Neutrophil (primary cell): ENCODE results near the gene NOC2L.
A peak's percentile ranks its signal among the peaks of the same experiment; 100 is the strongest.

Experiments used
- H3K27ac ChIP-seq: fragments of 200-600 bp; sonication (generic); 2 replicates; pipeline ENCODE4 v1.5.1; 2016; ENCODE audit warnings: mild to moderate bottlenecking, moderate library complexity
- H3K27me3 ChIP-seq: fragments of 200-600 bp; sonication (generic); 2 replicates; pipeline ENCODE4 v1.6.0; 2016; ENCODE audit warnings: mild to moderate bottlenecking
- H3K36me3 ChIP-seq: fragments of 200-600 bp; sonication (generic); 2 replicates; pipeline ENCODE4 v1.5.1; 2017
- H3K4me1 ChIP-seq, 2 experiments: fragments of 200-600 bp in 1 of 2; sonication (generic) in 1 of 2; 1 replicate in 1 of 2; 2 replicates in 1 of 2; pipeline versions ENCODE4 v1.5.1 to v1.6.1; 2013 to 2016; ENCODE audit warnings: low read depth in 1 of 2, low read length in 1 of 2, mild to moderate bottlenecking in 1 of 2, moderate library complexity in 1 of 2; ENCODE audit not compliant: control insufficient read depth in 1 of 2, insufficient read depth in 1 of 2
- H3K4me3 ChIP-seq, 2 experiments: fragments of 200-600 bp in 1 of 2; sonication (generic) in 1 of 2; 1 replicate in 1 of 2; 2 replicates in 1 of 2; pipeline ENCODE4 v1.5.1; 2013 to 2016; ENCODE audit warnings: low read depth in 1 of 2, low read length in 1 of 2, mild to moderate bottlenecking in 1 of 2, moderate library complexity in 1 of 2
- H3K9me3 ChIP-seq: fragments of 200-600 bp; sonication (generic); 2 replicates; pipeline ENCODE4 v1.5.1; 2016
- TF ChIP-seq, protein P1 (sequence below): fragments of 200-600 bp; sonication (generic); IDR thresholded peaks from 2 replicates; pipeline ENCODE4 v1.5.1; 2016; ENCODE audit warnings: antibody characterized with exemption

Gene NOC2L

DNA sequence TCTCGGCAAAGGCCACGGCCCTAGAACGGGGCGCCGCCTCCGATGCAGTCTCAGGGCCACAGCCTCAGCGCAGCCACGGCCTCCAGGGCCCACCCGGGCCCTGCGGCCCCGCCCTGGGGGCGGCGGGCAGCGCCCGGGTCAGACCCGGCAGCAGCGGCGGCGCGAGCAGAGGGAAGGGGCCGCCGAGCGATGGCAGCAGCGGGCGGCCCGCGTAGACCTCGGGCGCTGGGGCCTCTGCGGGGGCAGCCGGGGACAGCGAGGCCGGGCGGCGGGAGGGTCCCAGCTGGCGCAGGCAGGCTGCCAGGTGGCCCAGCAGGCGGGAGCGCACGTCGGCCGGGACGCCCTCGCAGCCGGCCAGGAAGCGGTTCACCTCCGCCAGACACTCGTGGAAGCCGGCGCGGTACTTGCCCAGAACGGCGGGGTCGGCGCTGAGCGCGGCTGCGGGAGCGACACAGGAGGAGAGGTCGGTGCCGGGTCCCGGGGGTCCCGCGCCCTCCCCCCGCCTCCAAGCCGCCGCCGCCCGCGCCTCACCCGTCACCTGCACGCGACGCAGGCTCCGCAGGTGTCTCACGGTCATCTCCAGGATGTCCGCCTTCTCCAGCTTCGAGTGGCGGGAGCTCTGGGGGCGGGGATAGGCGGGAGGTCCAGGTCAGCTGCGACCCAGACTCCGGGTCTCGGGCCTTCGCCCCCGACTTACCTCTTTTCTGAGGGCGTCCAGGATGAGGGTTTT lies 40.1 kb upstream of the NOC2L start:
- H3K36me3 ChIP-seq = no peaks in the 10 kb centered on the region
- no peaks in the 10 kb centered on the region for H3K9me3 ChIP-seq
- peak overlapping the region in 1 of 2 experiments; percentile 29 for H3K4me3 ChIP-seq
- TF ChIP-seq, protein P1, sequence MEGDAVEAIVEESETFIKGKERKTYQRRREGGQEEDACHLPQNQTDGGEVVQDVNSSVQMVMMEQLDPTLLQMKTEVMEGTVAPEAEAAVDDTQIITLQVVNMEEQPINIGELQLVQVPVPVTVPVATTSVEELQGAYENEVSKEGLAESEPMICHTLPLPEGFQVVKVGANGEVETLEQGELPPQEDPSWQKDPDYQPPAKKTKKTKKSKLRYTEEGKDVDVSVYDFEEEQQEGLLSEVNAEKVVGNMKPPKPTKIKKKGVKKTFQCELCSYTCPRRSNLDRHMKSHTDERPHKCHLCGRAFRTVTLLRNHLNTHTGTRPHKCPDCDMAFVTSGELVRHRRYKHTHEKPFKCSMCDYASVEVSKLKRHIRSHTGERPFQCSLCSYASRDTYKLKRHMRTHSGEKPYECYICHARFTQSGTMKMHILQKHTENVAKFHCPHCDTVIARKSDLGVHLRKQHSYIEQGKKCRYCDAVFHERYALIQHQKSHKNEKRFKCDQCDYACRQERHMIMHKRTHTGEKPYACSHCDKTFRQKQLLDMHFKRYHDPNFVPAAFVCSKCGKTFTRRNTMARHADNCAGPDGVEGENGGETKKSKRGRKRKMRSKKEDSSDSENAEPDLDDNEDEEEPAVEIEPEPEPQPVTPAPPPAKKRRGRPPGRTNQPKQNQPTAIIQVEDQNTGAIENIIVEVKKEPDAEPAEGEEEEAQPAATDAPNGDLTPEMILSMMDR = no peak
- H3K27ac ChIP-seq = no peak overlapping the region
- H3K27me3 ChIP-seq = peaks cover 100% of the 10 kb centered on the region
- peaks cover 23 to 39% of the 10 kb centered on the region in 2 experiments for H3K4me1 ChIP-seq

DNA sequence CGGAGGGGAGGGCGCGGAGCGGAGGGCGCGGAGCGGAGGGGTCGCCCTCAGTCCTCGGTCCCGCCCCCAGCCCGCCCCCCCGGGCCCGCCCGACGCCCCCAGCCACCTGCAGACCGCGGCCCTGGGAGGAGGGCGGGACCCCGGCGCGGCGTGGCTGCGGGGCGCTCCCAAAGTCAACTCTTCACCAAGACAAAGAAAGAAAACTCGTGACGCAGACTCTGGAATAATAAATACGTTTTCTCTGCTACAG lies 39.6 kb upstream of the NOC2L start:
- peaks cover 100% of the 10 kb centered on the region for H3K27me3 ChIP-seq
- no peaks in the 10 kb centered on the region for H3K9me3 ChIP-seq
- H3K27ac ChIP-seq = no peak overlapping the region
- H3K36me3 ChIP-seq = no peaks in the 10 kb centered on the region
- TF ChIP-seq, protein P1 = no peak
- H3K4me1 ChIP-seq = peaks cover 23 to 39% of the 10 kb centered on the region in 2 experiments
- no peak overlapping the region for H3K4me3 ChIP-seq

DNA sequence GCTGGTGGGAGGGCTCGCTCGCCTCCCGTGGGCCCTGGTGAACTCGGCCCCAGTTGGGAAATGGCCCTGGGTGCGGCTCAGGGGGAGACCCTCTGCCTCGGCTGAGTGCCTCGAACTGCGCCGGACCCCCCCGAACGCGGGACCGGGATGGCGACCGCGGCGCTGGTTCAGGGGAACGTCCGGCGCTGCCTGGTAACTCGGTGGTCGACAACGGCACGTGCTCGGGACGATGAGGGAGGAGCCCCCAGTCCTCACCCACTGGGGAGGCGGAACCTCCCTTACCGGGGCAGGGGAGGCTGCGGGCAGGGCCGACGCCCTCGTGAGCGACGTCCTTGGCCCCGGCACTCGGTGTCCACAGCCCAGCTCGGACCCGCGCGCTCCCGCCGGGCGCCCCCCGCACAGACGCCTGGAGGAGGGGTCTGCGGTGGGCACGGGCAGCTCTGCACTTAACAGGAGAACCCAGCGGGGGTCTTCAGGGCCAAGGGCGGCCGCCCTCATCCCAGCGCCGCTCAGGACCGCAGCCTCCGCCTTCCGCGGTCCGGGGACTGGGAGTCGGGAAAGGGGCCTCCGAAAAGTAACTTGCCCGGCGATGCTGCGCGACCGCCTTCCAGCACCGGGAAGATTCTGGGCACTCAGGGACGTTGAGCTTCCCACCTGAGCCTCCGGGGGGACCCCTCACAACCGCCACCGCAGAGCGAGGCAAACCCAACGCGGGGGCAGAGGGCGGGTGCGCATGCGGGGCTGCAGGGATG lies 39.1 kb upstream of the NOC2L start:
- H3K4me1 ChIP-seq = peaks cover 23 to 39% of the 10 kb centered on the region in 2 experiments
- no peak overlapping the region for H3K4me3 ChIP-seq
- no peaks in the 10 kb centered on the region for H3K36me3 ChIP-seq
- H3K9me3 ChIP-seq = no peaks in the 10 kb centered on the region
- no peak overlapping the region for H3K27ac ChIP-seq
- peaks cover 100% of the 10 kb centered on the region for H3K27me3 ChIP-seq
- TF ChIP-seq, protein P1 = no peak

DNA sequence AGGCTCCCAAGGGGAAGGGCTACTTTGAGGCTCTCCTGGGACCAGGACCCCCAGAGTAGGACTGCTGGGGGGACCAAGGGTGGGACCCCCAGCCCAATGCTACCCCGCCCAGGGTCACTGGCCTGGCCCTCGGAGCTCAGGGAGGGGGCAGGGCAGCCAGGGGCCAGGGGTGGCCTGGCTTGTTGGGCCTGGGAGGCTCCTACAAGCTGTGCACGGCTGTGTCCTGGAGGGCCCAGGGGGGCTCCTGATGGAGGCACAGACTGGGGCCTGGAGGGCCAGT lies 38.6 kb upstream of the NOC2L start:
- Histone ChIP-seq H3K27ac (no peak overlapping the region), H3K4me3 (no peak overlapping the region), H3K27me3 (peaks cover 99% of the 10 kb centered on the region), H3K9me3 (no peaks in the 10 kb centered on the region), H3K36me3 (no peaks in the 10 kb centered on the region), H3K4me1 (peaks cover 23 to 39% of the 10 kb centered on the region in 2 experiments)
- TF ChIP-seq, protein P1 = no peak

DNA sequence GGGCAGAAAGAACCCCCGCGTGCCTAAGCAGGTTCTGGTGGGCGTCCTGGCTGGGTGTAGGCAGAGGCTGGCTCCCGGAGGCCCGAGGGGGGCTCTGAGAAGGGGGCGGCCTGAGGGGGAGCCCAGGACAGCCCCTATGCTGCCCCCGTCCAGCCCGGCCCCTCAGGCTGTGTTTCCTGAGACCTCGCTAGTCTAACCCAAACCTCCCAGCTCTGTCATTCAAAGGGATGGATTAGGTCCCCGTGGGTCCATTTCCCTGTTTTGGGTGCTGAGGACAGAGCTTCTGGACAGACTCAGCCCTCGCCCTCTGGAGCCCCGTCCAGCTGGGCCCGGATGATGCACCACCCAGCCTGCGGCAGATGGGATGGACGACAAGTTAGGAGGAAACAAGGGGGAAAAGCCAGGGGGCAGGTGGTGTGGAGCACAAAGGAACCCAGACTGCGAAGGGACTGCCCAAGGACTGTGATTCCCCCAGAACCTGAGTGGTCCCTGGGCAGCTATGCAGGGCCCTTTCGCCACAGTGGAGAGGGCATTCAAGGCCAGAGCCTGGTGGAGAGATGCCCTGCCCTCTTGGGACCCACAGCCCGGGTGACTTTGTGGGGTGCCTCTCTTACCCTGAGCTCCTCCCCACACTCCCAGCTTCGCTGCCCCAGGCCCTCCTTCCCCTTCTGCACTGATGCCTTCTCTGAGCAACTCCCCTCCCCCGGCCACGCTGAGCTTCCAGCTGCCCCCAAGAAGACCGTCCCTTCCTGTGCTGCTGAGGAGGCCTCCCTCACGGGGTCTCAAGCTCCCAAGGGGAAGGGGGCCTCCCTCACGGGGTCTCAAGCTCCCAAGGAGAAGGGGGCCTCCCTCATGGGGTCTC lies 38.0 kb upstream of the NOC2L start:
- H3K9me3 ChIP-seq = no peaks in the 10 kb centered on the region
- TF ChIP-seq, protein P1 = no peak
- H3K36me3 ChIP-seq = no peaks in the 10 kb centered on the region
- peaks cover 23 to 39% of the 10 kb centered on the region in 2 experiments for H3K4me1 ChIP-seq
- H3K27me3 ChIP-seq = peaks cover 99% of the 10 kb centered on the region
- no peak overlapping the region for H3K27ac ChIP-seq
- no peak overlapping the region for H3K4me3 ChIP-seq
